Stomach (tissue), 9 donors: Measurements from ENCODE around the gene TCP11L2. TPM values are rescaled to one million over a fixed set of nuclear protein-coding genes. Genes with fewer than 3 reads are reported as not detected.
A peak's percentile ranks its signal among the peaks of the same experiment; 100 is the strongest.

Experiments
- DNase-seq, 2 donors: peaks; one replicate each; pipeline versions ENCODE4 v3.0.0 to v3.0.0-alpha.2; 2013 to 2019
- H3K27ac ChIP-seq, 5 donors: fragments of 200-600 bp in 4 of 5; sonication (generic) in 4 of 5; one replicate each; pipeline ENCODE4 v1.5.1; 2013 to 2019; ENCODE audit warnings: mild to moderate bottlenecking in 1 of 5, moderate library complexity in 1 of 5
- H3K27me3 ChIP-seq, 3 donors: fragments of 200-600 bp; sonication (generic); one replicate each; pipeline ENCODE4 v1.5.1; 2017 to 2019; ENCODE audit warnings: mixed run types in 1 of 3
- H3K36me3 ChIP-seq, 4 donors: fragments of 200-600 bp; sonication (generic); 1 replicate in 3 of 4; 2 replicates in 1 of 4; pipeline ENCODE4 v1.5.1; 2016 to 2019
- H3K4me1 ChIP-seq, 4 donors: fragments of 200-600 bp; sonication (generic); one replicate each; pipeline ENCODE4 v1.5.1; 2016 to 2019
- H3K4me3 ChIP-seq, 4 donors: fragments of 200-600 bp; sonication (generic) in 3 of 4; one replicate each; pipeline ENCODE4 v1.5.1; 2016 to 2019; ENCODE audit warnings: mild to moderate bottlenecking in 1 of 4
- H3K9me3 ChIP-seq, 4 donors: fragments of 200-600 bp; sonication (generic); one replicate each; pipeline ENCODE4 v1.5.1; 2016 to 2019
- CTCF ChIP-seq, 7 experiments: fragments of 450-650 bp in 4 of 7; fragments of 200-600 bp in 3 of 7; sonication (generic) in 3 of 7; IDR thresholded peaks; one replicate each; pipeline ENCODE4 v1.5.1; 2016 to 2019; ENCODE audit warnings: antibody characterized with exemption in 7 of 7, control low read depth in 2 of 7, mild to moderate bottlenecking in 1 of 7
- EP300 ChIP-seq: sonication (generic); formaldehyde crosslinking; IDR thresholded peaks from one replicate; pipeline ENCODE4 v1.6.1; 2017; ENCODE audit warnings: antibody characterized with exemption
- POLR2A ChIP-seq, 4 donors: fragments of 450-650 bp; IDR thresholded peaks; one replicate each; pipeline ENCODE4 v1.6.1; 2016; ENCODE audit warnings: antibody characterized with exemption in 4 of 4, control low read depth in 2 of 4, mild to moderate bottlenecking in 1 of 4, moderate library complexity in 1 of 4
- POLR2AphosphoS5 ChIP-seq, 3 donors: sonication (generic); formaldehyde crosslinking; IDR thresholded peaks; one replicate each; pipeline ENCODE4 v1.6.1; 2016; ENCODE audit warnings: antibody characterized with exemption in 3 of 3
- WGBS, 5 donors: extraction: QIAGEN DNeasy Blood & Tissue Kit in 3 of 5; methylation state at CpG; one replicate each; pipeline versions ENCODE4 v1.1.5 to v1.1.7; 2013 to 2018; 5-methylcytosine and 5-hydroxymethylcytosine counted together
- intact Hi-C: fragments of 100-400 bp; cut with DNase I; formaldehyde crosslinking; loops from one replicate; pipeline ENCODE4 v1.15.1; 2023; ENCODE audit warnings: low total_unique reads
- polyA plus RNA-seq, 3 donors: library from polyadenylated mRNA; stranded (reverse); fragments of 200-250 nt; gene quantifications; one replicate each; pipeline ENCODE4 v1.2.3, GENCODE V29; 2013
- total RNA-seq, 5 donors: library from RNA; depleted of rRNA; stranded (reverse); fragments of >200 nt; gene quantifications; one replicate each; pipeline versions ENCODE4 v1.1.0 to v1.2.3, GENCODE V29; 2014 to 2016
- donor health status: healthy with polysubstance abuse.
- donor health status: Bipolar disorder and iron deficiency.
- donor health status: healthy.

The TCP11L2 gene
- total and polyA plus RNA-seq, 8 donors: 0.29 to 57.5 (median 16.5) TPM

GRCh38 chr12:106305376-106305775, 2.8 kb downstream of the TCP11L2 start:
- TF ChIP-seq POLR2A (IDR thresholded peaks at IDR 0.05) (no peak), CTCF (IDR thresholded peaks at IDR 0.05) (no peak), POLR2AphosphoS5 (IDR thresholded peaks at IDR 0.05) (no peak), EP300 (no peak)
- Histone ChIP-seq H3K27me3 (no peaks in the 10 kb centered on the region), H3K36me3 (peaks cover 0 to 14% (median 0%) of the 10 kb centered on the region in 4 donors), H3K9me3 (no peaks in the 10 kb centered on the region), H3K27ac (no peak overlapping the region), H3K4me3 (peak overlapping the region in 1 of 4 donors; percentile 98), H3K4me1 (peaks cover 36 to 88% (median 69%) of the 10 kb centered on the region in 4 donors)
- intact Hi-C loops: no loop called here
- DNase-seq: no peak
- WGBS, 5 donors: 77 to 82% (median 78%) methylated on average over 5 of the region's 5 CpGs

GRCh38 chr12:106307181-106307580, 4.6 kb downstream of the TCP11L2 start:
- Histone ChIP-seq H3K4me1 (peaks cover 29 to 85% (median 60%) of the 10 kb centered on the region in 4 donors), H3K4me3 (no peak overlapping the region), H3K9me3 (no peaks in the 10 kb centered on the region), H3K27me3 (no peaks in the 10 kb centered on the region), H3K36me3 (peaks cover 0 to 18% (median 5%) of the 10 kb centered on the region in 4 donors), H3K27ac (no peak overlapping the region)
- no peak for DNase-seq
- intact Hi-C loops: no loop called here
- 41 to 70% (median 58%) methylated on average over 1 of the region's 1 CpG for WGBS, 5 donors
- TF ChIP-seq POLR2AphosphoS5 (IDR thresholded peaks at IDR 0.05): no peak
- no peak for TF ChIP-seq CTCF (IDR thresholded peaks at IDR 0.05)
- no peak for TF ChIP-seq EP300
- no peak for TF ChIP-seq POLR2A (IDR thresholded peaks at IDR 0.05)

- H3K4me1 ChIP-seq: peaks cover 29 to 85% (median 60%) of the 10 kb centered on the region in 4 donors
- H3K27me3 ChIP-seq: no peaks in the 10 kb centered on the region
- intact Hi-C loops: no loop called here
- no peaks in the 10 kb centered on the region for H3K9me3 ChIP-seq
- H3K27ac ChIP-seq: no peak overlapping the region
- TF ChIP-seq CTCF (IDR thresholded peaks at IDR 0.05): no peak
- no peak for TF ChIP-seq POLR2AphosphoS5 (IDR thresholded peaks at IDR 0.05)
- no peak for TF ChIP-seq POLR2A (IDR thresholded peaks at IDR 0.05)
- TF ChIP-seq EP300: no peak
- WGBS, 5 donors: 90 to 100% (median 93%) methylated on average over 1 of the region's 1 CpG
- H3K36me3 ChIP-seq: peaks cover 6 to 26% (median 15%) of the 10 kb centered on the region in 4 donors
- H3K4me3 ChIP-seq: no peak overlapping the region
- no peak for DNase-seq
Measured at GRCh38 chr12:106308121-106308520, 5.6 kb downstream of the TCP11L2 start.

- Histone ChIP-seq H3K9me3 (no peaks in the 10 kb centered on the region), H3K27ac (no peak overlapping the region), H3K36me3 (peaks cover 6 to 31% (median 18%) of the 10 kb centered on the region in 4 donors), H3K27me3 (no peaks in the 10 kb centered on the region), H3K4me1 (peaks cover 27 to 80% (median 56%) of the 10 kb centered on the region in 4 donors), H3K4me3 (no peak overlapping the region)
- intact Hi-C loops: no loop called here
- no peak for DNase-seq
- 91 to 96% (median 92%) methylated on average over 3 of the region's 3 CpGs for WGBS, 5 donors
- TF ChIP-seq POLR2AphosphoS5 (IDR thresholded peaks at IDR 0.05): no peak
- TF ChIP-seq EP300: no peak
- TF ChIP-seq POLR2A (IDR thresholded peaks at IDR 0.05): no peak
- TF ChIP-seq CTCF (IDR thresholded peaks at IDR 0.05): no peak
Measured at GRCh38 chr12:106308611-106309010, 6.1 kb downstream of the TCP11L2 start.
